ENCODE measurements around the gene RPH3AL.

DNA sequence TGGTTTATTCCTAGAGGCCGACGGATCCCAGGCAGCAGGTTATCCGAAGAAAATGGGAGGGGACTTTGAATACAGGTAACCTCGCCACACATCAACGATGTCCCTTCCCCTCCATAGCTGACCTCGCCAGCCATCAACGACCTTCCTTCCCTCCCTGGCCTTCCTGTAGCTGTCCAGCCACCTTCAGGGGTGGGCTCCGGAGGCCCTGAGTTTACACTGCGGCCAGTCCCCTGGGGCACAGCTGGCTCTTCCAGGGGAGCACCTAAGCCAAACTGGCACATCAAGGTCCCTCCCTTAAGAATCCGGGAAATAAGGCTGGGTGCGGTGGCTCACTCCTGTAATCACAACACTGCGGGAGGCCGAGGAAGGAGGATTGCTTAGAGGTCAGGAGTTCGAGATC is 10.1 kb upstream of the RPH3AL start:
- no peak for TF ChIP-seq POLR2A (IDR thresholded peaks at IDR 0.05)
- TF ChIP-seq CTCF (IDR thresholded peaks at IDR 0.05) = no peak
